Ovary (tissue), 9 donors: Measurements from ENCODE around the gene ATP1A3. TPM values are rescaled to one million over a fixed set of nuclear protein-coding genes. Genes with fewer than 3 reads are reported as not detected.

Experiments
- DNase-seq, 5 donors: peaks; one replicate each; pipeline ENCODE4 v3.0.0-alpha.2; 2019 to 2020
- H3K27ac ChIP-seq, 2 donors: fragments of 200-600 bp; one replicate each; pipeline versions ENCODE4 v1.5.1 to v1.8.0; 2019 to 2022
- H3K27me3 ChIP-seq: fragments of 200-600 bp; one replicate; pipeline ENCODE4 v1.8.0; 2022
- H3K36me3 ChIP-seq: fragments of 200-600 bp; sonication (generic); one replicate; pipeline ENCODE4 v1.5.1; 2019
- H3K4me1 ChIP-seq: one replicate; pipeline ENCODE4 v1.8.1; 2013; ENCODE audit warnings: mild to moderate bottlenecking, moderate library complexity; ENCODE audit not compliant: insufficient read depth
- H3K4me3 ChIP-seq: fragments of 200-600 bp; sonication (generic); one replicate; pipeline ENCODE4 v1.5.1; 2017
- H3K9me3 ChIP-seq, 2 donors: fragments of 200-600 bp in 1 of 2; sonication (generic) in 1 of 2; one replicate each; pipeline versions ENCODE4 v1.5.1 to v1.8.1; 2013 to 2019; ENCODE audit warnings: mild to moderate bottlenecking in 1 of 2, moderate library complexity in 1 of 2
- CTCF ChIP-seq, 3 donors: fragments of 450-650 bp in 2 of 3; fragments of 200-600 bp in 1 of 3; IDR thresholded peaks; one replicate each; pipeline versions ENCODE4 v1.5.1 to v1.8.0; 2016 to 2022; ENCODE audit warnings: antibody characterized with exemption in 3 of 3, mild to moderate bottlenecking in 1 of 3
- EP300 ChIP-seq: sonication (generic); formaldehyde crosslinking; IDR thresholded peaks from one replicate; pipeline ENCODE4 v1.6.1; 2017; ENCODE audit warnings: antibody characterized with exemption
- POLR2A ChIP-seq: fragments of 450-650 bp; IDR thresholded peaks from one replicate; pipeline ENCODE4 v1.6.1; 2017; ENCODE audit warnings: antibody characterized with exemption, mild to moderate bottlenecking, moderate library complexity
- WGBS, 3 donors: extraction: QIAGEN DNeasy Blood & Tissue Kit in 1 of 3; methylation state at CpG; one replicate each; pipeline versions ENCODE4 v1.1.5 to v1.1.7; 2013 to 2017; 5-methylcytosine and 5-hydroxymethylcytosine counted together
- intact Hi-C, 4 donors: fragments of 100-400 bp; cut with DNase I; formaldehyde crosslinking; loops; one replicate each; pipeline versions ENCODE4 v1.11.0 to v1.15.1; 2022 to 2023
- polyA plus RNA-seq, 2 donors: library from polyadenylated mRNA; stranded (reverse); fragments of 200-250 nt in 1 of 2; fragments of 350-450 nt in 1 of 2; fragmentation: Illumina TruSeq in 1 of 2; extraction: RNeasy Lipid Tissue Mini Kit (QIAGEN cat#74804) in 1 of 2; gene quantifications; one replicate each; pipeline ENCODE4 v1.2.3, GENCODE V29; 2013 to 2014
- total RNA-seq, 7 donors: library from RNA; depleted of rRNA in 2 of 7; stranded (reverse); fragments of >200 nt in 2 of 7; fragmentation: NEBNext Ultra II Directional in 3 of 7; extraction: Animal tissue kit (Norgen Biotek cat#: 25700) in 3 of 7; gene quantifications; one replicate each; pipeline versions ENCODE4 v1.1.0 to v1.2.4, GENCODE V29; 2016 to 2023
- donor health status: DM: no; HTN: no; CAD: no; lungs with moderate emphysema.
- donor health status: DM: no; HTN: no; CAD: no.
- donor health status: Bipolar disorder and iron deficiency.
- donor health status: DM: yes; HTN: yes; CAD: no.
- donor health status: DM: no; HTN: no; CAD: no.
- donor health status: DM: yes; HTN: yes; CAD: no.

The ATP1A3 gene
- total and polyA plus RNA-seq, 9 donors: 0.02 to 0.33 (median 0.32) TPM; not detected in 6

GRCh38 chr19:41921577-41922576 is 72.2 kb downstream of the ATP1A3 start:
- no peak for TF ChIP-seq CTCF (IDR thresholded peaks at IDR 0.05)
- TF ChIP-seq POLR2A: no peak
- no peak for TF ChIP-seq EP300
- intact Hi-C loops: no loop called here
- H3K27me3 ChIP-seq: no peaks in the 10 kb centered on the region
- DNase-seq: no peak
- no peaks in the 10 kb centered on the region for H3K36me3 ChIP-seq
- H3K9me3 ChIP-seq: no peaks in the 10 kb centered on the region
- no peak overlapping the region for H3K4me3 ChIP-seq
- no peak overlapping the region for H3K27ac ChIP-seq
- WGBS, 3 donors: 14 to 21% (median 15%) methylated on average over 22 of the region's 22 CpGs
- no peaks in the 10 kb centered on the region for H3K4me1 ChIP-seq

DNA sequence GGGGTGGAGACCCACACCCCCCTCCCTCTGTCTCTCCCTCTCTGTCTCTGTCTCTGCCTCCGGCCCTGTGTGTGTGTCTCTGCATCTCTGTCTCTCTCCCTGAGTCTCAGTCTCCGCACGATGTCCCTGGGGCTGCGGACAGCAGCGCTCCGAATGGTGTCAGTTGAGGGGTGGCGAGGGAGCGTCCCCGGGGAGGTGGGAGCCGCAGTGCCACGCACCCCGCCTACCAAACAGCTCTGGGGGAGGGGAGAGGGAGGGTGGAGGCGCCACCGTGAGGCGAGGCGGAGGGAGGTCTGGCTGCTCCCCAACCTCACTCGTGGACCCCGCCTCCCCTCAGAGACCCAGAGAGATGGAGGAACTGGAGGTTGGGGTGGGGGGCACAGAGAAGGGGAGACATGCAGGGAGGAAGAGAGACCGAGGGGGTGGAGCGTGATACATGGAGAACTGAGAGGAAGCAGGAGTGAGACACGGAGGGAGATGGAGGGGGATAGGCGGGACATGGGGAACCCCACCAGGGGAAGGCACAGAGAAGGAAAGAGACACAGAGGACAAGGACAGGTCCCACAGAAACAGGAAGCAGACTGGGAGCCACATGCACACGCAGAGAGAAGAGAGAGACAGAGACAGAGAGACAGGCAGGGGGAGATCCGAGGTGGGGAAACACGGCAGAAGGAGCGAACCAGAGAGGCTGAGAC is 73.0 kb downstream of the ATP1A3 start:
- intact Hi-C loops: no loop called here
- H3K9me3 ChIP-seq: no peaks in the 10 kb centered on the region
- H3K27ac ChIP-seq: no peak overlapping the region
- no peaks in the 10 kb centered on the region for H3K4me1 ChIP-seq
- H3K27me3 ChIP-seq: peaks cover 3% of the 10 kb centered on the region
- H3K36me3 ChIP-seq: no peaks in the 10 kb centered on the region
- 6 to 7% (median 7%) methylated on average over 25 to 26 of the region's 26 CpGs for WGBS, 3 donors
- no peak for TF ChIP-seq EP300
- TF ChIP-seq CTCF (IDR thresholded peaks at IDR 0.05): no peak
- no peak for TF ChIP-seq POLR2A
- H3K4me3 ChIP-seq: no peak overlapping the region
- no peak for DNase-seq

DNA sequence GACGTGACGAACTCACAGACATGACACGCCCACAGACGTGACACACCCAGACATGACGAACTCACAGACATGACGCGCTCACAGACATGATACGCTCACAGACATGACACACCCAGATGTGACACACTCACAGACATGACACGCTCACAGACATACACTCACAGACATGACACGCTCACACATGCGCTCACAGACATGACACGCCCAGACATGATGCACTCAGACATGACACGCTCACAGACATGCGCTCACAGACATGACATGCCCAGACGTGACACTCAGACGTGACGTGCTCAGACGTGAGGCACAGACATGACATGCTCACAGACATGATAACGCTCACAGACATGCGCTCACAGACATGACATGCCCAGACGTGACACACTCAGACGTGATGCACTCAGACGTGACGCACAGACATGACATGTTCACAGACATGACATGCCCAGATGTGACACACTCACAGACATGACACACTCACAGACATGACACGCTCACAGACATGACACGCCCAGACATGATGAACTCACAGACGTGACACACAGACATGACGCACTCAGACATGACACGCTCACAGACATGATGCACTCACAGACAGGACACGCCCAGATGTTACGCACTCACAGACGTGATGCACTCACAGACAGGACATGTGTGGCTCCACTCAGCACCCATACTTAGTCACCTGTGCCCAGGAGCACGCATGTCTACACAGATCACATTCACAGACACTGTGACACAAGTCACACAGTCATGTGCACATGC is 73.9 kb downstream of the ATP1A3 start:
- 85 to 91% (median 88%) methylated on average over 27 to 33 of the region's 33 CpGs for WGBS, 3 donors
- intact Hi-C loops: no loop called here
- Histone ChIP-seq H3K36me3 (no peaks in the 10 kb centered on the region), H3K4me1 (no peaks in the 10 kb centered on the region), H3K4me3 (no peak overlapping the region), H3K27me3 (peaks cover 3% of the 10 kb centered on the region), H3K9me3 (no peaks in the 10 kb centered on the region), H3K27ac (no peak overlapping the region)
- DNase-seq: no peak
- TF ChIP-seq EP300 (no peak), CTCF (IDR thresholded peaks at IDR 0.05) (no peak), POLR2A (no peak)

DNA sequence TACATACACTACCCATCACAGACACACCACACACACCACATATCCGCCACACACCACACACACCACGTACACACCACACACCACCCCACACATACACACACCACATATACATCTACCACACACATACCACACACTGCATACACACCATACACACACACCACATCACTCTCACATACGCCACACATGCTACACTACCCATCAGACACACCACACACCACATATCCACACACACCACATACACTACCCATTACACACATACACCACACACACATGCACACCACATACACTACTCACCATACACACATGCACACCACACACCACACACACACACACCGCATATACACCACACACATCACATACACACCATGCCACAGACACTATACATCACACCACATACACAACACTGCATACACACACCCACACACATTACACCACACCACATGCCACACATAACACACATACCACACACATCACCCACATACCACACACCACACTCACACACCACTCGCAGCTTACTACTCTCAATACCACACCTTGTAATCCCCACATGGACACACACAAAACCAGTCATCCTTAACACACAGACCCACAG is 75.3 kb downstream of the ATP1A3 start:
- Histone ChIP-seq H3K9me3 (no peaks in the 10 kb centered on the region), H3K4me3 (no peak overlapping the region), H3K27me3 (peaks cover 3% of the 10 kb centered on the region), H3K4me1 (no peaks in the 10 kb centered on the region), H3K27ac (no peak overlapping the region), H3K36me3 (no peaks in the 10 kb centered on the region)
- TF ChIP-seq CTCF (IDR thresholded peaks at IDR 0.05) (no peak), POLR2A (no peak), EP300 (no peak)
- DNase-seq: no peak
- intact Hi-C loops: no loop called here
- 85 to 88% (median 86%) methylated on average over 5 of the region's 5 CpGs for WGBS, 3 donors
